Right hindlimb (tissue), 1 donor: ENCODE measurements around the gene CFAP46.
A peak's percentile ranks its signal among the peaks of the same experiment; 100 is the strongest.
"Not testable (repeated sequence)": the region's sequence is repeated elsewhere in the genome, so short reads cannot be mapped to it uniquely, and the experiment has no call there.

ENCODE experiments used
- DNase-seq: peaks from one replicate; pipeline ENCODE4 v3.0.0-alpha.2; 2018

CFAP46 gene

DNA sequence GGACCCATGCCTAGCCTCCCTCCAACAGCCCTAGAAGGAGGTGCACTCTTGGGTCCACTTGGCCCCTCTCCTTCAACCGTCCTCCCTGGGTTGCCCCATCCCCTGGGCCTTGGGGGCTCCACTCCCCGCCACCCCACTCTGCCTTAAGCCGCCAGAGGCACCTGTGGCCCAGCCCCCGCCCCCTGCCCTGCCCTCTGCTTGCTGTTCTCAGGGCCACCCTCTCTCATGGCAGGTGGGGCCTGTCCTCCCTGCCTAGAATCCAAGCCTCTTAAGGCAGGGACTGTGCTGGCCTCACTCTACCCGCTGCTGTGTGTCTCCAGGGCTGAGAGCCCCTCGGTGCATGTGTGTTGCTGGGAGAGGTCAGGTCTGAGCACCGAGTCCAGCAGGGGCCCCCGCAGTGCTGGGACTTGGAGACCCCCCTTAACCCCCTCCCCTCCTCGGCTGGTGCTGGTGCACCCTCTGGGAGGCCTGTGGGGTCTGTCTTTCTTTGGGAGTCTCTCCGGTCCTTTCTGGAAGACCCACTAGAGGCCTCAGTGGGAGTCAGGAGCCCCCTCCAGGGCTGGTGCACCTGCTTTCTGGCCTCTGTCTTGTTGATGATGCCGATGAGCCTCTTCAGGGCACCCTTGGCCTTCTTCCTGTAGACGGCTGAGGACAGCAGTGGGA lies 43.8 kb downstream of the CFAP46 start:
- peak; percentile 8 for DNase-seq

- no peak for DNase-seq
Measured at GRCh38 chr10:132897516-132898381, 44.6 kb downstream of the CFAP46 start.

DNA sequence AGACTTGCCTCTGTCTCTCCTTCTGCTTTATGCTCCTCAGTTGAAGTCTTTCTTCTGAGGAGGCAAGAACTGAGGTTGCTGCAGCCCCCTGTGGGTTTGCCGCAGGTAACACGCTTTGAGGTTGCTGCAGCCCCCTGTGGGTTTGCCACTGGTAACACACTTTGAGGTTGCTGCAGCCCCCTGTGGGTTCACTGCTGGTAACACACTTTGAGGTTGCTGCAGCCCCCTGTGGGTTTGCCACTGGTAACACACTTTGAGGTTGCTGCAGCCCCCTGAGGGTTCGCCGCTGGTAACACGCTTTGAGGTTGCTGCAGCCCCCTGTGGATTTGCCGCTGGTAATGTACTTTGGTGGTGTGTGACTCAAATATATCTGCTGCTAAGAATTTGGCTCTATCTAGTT lies 48.6 kb downstream of the CFAP46 start:
- not testable (repeated sequence) for DNase-seq

DNA sequence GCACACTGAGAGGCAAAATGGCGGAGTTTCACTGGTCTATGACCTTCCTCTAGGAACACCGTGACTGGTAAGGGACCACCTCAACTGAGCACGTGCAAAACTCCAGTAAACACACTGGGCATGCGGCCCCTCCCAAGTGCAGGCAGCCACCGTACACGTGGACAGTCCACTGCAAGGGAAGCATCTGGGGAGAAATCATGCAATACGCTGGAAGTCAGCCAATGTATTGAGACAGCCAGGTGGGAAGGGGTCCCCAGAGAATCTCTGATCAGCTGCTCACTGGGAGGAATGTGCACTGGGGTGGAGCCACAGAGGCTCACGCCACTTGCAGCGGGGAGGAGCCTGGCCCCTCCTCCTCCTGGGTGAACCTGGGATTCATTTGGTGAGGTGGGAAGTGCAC lies 49.3 kb downstream of the CFAP46 start:
- no peak for DNase-seq

GRCh38 chr10:132892004-132892403 lies 50.4 kb downstream of the CFAP46 start:
- DNase-seq = no peak

- no peak for DNase-seq
Measured at GRCh38 chr10:132891368-132891767, 51.0 kb downstream of the CFAP46 start.

- no peak for DNase-seq
Measured at GRCh38 chr10:132890301-132890700, 52.1 kb downstream of the CFAP46 start.

DNA sequence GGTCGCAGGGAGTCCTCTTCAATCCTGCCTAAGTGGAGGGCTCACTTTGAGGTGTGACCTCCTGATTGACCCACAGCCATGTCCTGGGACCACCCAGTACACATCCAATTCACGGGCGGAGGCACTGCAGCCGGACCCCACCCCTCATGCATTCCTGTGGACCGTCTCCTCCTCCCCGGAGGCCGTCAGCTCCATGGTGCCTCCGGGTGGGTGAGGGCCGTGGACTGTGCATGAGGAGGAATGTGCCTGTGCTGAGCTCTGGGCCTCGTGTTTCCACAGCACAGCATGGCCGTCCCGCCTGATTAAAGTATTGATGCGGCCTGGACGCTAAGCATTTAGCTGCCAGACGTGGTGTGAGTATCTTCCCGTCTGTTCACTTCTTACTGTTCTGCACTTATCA lies 52.8 kb downstream of the CFAP46 start:
- no peak for DNase-seq

- no peak for DNase-seq
Measured at GRCh38 chr10:132888898-132889490, 53.4 kb downstream of the CFAP46 start.

DNA sequence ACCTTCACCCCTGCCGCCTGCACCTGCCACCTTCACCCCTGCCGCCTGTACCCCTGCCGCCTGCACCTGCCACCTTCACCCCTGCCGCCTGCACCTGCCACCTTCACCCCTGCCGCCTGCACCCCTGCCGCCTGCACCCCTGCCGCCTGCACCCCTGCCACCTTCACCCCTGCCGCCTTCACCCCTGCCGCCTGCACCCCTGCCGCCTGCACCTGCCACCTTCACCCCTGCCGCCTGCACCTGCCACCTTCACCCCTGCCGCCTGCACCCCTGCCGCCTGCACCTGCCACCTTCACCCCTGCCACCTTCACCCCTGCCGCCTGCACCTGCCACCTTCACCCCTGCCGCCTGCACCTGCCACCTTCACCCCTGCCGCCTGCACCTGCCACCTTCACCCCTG lies 53.9 kb downstream of the CFAP46 start:
- DNase-seq = not testable (repeated sequence)

GRCh38 chr10:132886211-132887099 lies 55.9 kb downstream of the CFAP46 start:
- DNase-seq = no peak

DNA sequence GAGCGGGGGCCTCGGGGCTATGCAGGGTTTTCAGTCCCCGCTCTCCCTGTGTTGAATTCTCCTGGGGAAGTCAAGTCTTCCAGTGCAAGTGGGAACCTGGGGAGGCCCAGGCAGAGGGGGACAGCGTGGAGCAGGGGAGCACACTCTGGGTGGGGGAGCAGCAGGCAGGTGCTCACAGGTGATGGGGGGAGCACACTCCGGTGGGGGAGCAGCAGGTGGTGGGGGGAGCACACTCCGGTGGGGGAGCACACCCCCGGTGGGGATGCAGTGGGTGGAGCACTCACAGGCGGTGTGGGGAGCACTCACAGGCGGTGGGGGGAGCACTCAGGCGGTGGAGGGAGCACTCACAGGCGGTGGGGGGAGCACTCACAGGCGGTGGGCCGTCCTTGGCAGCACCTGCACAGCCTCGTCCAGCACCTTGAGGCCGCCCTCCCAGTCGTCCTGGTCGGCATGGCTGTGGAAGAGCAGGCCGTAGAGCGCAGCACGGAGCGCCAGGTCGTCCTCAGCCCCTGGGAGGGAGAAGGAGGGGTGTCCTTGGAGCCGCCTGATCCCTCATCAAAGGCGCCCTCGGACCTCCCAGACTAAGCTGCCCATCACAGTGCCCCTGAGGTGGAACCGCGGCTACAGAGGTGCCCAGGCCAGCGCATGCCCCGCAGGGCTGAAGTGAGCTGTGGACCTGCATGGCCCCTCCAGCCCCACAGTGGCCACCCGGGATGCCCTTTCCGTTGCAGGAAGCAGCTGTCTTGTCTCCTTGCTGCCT lies 56.7 kb downstream of the CFAP46 start:
- DNase-seq = no peak

- DNase-seq = no peak
Measured at GRCh38 chr10:132884691-132885271, 57.6 kb downstream of the CFAP46 start.

GRCh38 chr10:132884041-132884440 lies 58.3 kb downstream of the CFAP46 start:
- no peak for DNase-seq

DNA sequence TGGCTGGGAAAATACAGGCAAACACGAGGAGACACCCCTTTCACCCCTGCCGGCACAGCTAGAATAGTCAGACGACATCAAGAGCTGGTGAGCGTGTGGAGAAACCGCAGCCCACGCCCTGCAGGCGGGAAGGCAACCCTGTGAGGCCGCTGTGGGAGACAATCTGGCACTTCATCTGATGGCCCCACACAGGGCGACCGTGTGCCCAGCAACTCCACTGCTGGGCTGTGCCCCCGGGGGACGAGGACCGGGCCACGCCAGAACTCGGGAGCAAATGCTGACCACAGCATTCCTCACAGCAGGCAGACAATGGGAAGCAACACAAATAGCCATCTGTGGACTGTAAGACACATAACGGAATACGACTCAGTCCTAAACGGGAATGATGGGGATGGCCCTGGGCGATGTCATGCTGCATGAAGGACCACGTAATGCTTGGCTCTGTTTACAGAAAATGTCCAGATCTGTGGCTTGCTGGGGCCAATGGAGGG lies 58.9 kb downstream of the CFAP46 start:
- DNase-seq = no peak

DNA sequence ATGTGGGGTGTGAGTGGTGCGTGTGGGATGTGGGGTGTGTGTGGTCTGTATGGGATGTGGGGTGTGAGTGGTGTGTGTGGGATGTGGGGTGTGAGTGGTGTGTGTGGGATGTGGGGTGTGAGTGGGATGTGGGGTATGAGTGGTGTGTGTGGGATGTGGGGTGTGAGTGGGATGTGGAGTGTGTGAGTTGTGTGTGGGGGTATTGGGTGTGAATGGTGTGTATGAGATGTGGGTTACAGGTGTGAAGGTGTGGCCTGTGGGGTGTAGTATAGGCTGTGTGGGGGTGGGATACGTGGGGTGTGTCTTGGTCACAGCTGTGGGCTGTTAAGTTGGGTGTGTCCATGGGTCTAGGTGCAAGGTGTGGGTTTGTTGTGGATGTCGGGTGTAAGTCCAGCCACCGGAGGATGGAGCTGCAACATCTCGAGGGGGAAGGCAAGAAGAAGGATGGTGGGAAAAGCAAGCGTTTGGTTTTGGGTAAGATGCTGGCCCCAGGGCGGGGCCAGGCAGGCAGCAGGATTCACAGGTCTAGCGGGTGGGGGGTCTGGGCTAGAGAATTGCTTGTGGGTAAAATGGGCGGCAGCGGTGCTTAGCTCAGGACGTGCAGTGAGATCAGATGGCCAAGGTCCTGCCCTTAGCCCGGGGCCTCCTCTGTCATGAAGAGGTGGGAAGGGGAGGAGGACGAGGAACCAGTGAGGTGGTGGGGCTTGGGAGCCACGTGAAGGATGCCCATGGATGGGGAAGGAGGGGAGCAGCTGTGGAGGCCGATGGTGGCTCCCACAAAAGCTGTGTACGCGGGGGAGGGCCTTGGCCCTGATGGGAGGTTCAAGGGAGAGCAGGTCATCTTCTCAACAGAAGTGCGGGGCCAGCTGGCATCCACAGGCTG lies 60.1 kb downstream of the CFAP46 start:
- DNase-seq = no peak

DNA sequence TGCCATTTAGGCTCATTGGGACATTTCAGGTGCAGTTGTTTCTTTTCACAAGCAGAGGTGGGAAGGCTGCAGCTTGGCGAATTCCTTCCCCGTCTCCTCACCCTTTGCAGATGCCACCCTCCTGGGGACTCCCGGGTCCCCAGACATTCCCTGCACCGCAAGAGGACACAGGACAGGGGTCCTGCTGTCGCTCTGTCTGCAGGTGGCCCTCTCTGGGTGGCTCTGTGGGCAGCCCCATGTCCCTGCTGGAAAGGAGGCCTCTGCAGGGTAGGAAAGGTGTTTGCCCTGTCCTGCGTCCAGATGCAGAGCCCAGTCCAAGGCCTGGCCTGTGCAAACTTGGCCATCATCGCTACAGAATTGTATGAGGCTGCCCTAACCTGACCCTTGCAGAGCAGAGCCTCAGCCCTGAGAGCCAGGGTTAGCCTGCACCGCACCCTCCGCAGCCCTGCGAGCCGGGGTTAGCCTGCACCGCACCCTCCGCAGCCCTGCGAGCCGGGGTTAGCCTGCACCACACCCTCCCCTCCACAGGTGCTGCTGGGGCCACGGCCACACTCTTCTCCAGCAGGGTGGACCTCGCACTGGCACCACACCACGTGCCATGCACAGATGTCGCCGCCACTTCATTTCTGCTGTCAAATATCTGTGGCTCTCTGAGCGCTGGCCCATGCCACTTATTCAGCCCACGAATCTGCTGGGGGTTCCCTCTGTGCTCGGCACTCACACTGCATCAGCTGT lies 61.0 kb downstream of the CFAP46 start:
- DNase-seq = no peak

- DNase-seq = no peak
Measured at GRCh38 chr10:132880128-132880981, 62.0 kb downstream of the CFAP46 start.
